SK-N-SH (cell line): ENCODE measurements around the gene C12orf75.

ENCODE experiments used
- CTCF ChIP-seq: fragments of 200-600 bp; sonication (generic); IDR thresholded peaks from 2 replicates; pipeline ENCODE4 v1.6.1; 2017; ENCODE audit warnings: antibody characterized with exemption, mild to moderate bottlenecking, moderate library complexity
- POLR2AphosphoS5 ChIP-seq: IDR thresholded peaks from 2 replicates; pipeline ENCODE4 v1.6.1; 2012; ENCODE audit warnings: low read depth, low read length
- YY1 ChIP-seq: IDR thresholded peaks from 2 replicates; pipeline ENCODE4 v1.4.0; 2012; ENCODE audit warnings: low read depth, mild to moderate bottlenecking

- no peak for TF ChIP-seq CTCF
- no peak for TF ChIP-seq POLR2AphosphoS5
- no peak for TF ChIP-seq YY1
These were observed 22.6 kb downstream of the C12orf75 start for GRCh38 chr12:105352940-105353635.
